DND-41 (cell line): ENCODE data around the gene SIPA1.

Experiments
- CTCF ChIP-seq: IDR thresholded peaks from 2 replicates; pipeline ENCODE4 v1.5.1; 2012; ENCODE audit warnings: borderline replicate concordance, low read length, moderate library complexity, mild to moderate bottlenecking; ENCODE audit not compliant: poor library complexity, severe bottlenecking; ENCODE audit errors: extremely low read depth
- EZH2 ChIP-seq: IDR thresholded peaks from 3 replicates; pipeline ENCODE4 v1.6.1; 2012; ENCODE audit warnings: borderline replicate concordance, low read depth, mild to moderate bottlenecking, moderate library complexity, low read length, inconsistent platforms; ENCODE audit not compliant: severe bottlenecking

DNA sequence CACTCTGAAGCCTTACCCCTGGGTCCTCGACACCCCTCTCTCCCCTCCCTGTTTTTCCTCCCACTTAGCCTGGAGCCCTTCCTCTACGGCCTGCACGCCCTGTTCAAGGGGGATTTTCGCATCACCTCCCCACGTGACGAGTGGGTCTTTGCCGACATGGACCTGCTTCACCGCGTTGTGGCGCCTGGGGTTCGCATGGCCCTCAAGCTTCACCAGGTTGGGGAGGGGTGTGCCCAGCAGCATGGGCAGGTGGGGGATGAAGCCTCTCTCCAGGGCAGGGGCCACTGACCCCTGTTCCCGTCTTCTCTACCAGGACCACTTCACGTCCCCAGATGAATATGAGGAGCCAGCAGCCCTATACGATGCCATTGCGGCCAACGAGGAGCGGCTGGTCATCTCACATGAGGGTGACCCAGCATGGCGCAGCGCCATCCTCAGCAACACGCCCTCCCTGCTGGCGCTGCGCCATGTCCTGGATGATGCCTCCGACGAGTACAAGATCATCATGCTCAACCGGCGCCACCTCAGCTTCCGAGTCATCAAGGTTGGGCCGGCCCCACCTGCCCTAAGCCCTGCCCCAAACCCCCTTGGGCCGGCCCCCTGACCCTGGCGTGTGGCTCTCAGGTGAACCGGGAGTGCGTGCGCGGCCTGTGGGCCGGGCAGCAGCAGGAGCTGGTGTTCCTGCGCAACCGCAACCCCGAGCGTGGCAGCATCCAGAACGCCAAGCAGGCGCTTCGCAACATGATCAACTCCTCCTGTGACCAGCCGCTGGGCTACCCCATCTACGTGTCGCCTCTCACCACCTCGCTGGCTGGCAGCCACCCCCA lies 2.8 kb upstream of the SIPA1 start:
- TF ChIP-seq EZH2, result no peak
- TF ChIP-seq CTCF, result no peak
